GM19238 (cell line): ENCODE data around the gene TBC1D10B.

Experiments
- DNase-seq: peaks from one replicate; pipeline ENCODE4 v3.0.0; 2011; ENCODE audit warnings: low spot score; ENCODE audit not compliant: insufficient read length

The TBC1D10B gene, protein sequence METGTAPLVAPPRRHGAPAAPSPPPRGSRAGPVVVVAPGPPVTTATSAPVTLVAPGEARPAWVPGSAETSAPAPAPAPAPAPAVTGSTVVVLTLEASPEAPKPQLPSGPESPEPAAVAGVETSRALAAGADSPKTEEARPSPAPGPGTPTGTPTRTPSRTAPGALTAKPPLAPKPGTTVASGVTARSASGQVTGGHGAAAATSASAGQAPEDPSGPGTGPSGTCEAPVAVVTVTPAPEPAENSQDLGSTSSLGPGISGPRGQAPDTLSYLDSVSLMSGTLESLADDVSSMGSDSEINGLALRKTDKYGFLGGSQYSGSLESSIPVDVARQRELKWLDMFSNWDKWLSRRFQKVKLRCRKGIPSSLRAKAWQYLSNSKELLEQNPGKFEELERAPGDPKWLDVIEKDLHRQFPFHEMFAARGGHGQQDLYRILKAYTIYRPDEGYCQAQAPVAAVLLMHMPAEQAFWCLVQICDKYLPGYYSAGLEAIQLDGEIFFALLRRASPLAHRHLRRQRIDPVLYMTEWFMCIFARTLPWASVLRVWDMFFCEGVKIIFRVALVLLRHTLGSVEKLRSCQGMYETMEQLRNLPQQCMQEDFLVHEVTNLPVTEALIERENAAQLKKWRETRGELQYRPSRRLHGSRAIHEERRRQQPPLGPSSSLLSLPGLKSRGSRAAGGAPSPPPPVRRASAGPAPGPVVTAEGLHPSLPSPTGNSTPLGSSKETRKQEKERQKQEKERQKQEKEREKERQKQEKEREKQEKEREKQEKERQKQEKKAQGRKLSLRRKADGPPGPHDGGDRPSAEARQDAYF

DNA sequence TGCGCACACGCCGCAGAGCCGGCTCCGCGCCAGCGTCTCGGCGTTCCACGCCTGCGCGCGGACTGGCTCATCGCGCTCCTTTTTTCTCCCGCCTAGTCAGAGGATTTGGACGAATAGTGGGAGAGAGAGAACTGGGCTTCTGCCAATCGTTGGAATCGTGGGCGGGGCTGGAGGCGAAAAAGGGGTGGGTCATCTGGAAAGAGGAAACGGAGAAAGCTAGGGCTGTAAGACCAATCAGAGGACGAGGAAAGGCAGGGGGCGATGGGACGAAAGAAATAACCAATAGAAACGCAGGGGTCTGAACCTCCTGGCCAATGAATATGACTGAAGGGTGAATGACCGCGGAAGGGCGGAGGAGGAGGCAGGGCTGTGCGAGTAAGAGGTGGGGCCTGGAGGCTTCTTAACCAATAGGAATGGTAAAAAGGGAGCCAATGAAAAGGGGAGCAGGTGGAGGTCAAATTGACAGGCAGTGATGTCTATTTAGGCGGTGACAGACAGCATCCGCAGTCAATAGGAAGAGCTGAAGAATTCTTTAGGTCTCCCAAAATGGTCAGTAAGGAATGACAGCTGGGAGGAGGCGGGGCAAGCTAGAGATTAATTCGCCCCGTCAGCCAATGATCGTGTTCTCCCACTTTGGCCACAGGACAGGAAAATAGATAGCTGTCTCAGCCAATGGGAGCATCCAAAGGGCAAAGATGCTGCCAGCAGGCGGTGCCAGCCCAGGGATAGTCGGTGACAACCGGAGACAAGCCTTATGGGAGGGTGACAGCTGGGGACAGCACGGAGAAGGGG is at the start of gene TBC1D10B:
Gene TBC1D10B (minus strand): TSS at position 39 of the 792 bp plus-strand sequence. CDS start 311 bp downstream, outside the sequence.
- peak; percentile 95 for DNase-seq

DNA sequence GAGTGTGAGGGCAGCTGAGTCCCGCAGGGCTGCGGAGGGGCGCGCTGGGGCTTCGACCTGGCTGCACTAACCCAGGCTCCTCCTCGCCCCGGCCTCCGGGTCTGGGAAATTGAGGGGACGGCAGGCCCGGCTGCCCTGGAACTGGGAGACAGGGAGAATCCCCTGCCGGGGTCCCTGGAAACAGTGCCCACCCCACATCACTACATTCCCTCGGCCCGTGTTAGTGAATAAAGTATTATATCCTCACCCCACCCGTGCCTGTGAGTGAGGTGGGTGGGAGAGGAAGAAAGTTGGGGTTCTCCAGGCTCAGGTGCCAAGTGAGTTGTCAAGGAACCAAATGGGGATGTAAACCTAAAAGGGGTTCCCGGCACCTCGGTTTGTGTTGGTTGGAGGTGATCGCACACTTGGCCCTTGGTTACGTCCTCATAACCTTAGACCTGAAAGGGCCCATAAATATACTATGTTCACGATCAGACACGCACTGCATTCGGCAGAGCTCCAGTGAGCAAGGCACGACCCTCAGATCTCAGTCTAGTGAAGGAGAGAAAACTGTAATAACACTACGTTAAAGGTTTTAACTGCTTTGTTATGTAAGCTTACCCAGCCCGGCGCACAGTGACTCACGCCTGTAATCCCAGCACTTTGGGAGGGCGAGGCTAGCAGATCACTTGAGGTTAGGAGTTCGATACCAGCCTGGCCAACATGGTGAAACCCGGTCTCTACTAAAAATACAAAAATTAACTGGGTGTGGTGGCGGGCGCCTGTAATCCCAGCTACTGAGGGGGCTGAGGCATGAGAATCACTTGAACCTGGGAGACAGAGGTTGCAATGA is 48.3 kb upstream of the TBC1D10B start:
- DNase-seq = no peak

DNA sequence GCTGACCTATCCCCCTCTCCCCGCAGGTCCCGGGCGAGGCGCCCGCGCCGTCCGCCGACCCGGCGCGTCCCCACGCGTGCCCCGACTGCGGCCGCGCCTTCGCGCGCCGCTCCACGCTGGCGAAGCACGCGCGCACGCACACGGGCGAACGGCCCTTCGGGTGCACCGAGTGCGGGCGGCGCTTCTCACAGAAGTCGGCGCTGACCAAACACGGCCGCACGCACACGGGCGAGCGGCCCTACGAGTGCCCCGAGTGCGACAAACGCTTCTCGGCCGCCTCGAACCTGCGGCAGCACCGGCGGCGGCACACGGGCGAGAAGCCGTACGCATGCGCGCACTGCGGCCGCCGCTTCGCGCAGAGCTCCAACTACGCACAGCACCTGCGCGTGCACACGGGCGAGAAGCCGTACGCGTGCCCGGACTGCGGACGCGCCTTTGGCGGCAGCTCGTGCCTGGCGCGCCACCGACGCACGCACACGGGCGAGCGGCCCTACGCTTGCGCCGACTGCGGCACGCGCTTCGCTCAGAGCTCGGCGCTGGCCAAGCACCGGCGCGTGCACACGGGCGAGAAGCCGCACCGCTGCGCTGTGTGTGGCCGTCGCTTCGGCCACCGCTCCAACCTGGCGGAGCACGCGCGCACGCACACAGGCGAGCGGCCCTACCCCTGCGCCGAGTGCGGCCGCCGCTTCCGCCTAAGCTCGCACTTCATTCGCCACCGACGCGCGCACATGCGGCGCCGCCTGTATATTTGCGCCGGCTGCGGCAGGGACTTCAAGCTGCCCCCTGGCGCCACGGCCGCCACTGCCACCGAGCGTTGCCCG is 47.4 kb upstream of the TBC1D10B start:
- DNase-seq = peak; percentile 87

DNA sequence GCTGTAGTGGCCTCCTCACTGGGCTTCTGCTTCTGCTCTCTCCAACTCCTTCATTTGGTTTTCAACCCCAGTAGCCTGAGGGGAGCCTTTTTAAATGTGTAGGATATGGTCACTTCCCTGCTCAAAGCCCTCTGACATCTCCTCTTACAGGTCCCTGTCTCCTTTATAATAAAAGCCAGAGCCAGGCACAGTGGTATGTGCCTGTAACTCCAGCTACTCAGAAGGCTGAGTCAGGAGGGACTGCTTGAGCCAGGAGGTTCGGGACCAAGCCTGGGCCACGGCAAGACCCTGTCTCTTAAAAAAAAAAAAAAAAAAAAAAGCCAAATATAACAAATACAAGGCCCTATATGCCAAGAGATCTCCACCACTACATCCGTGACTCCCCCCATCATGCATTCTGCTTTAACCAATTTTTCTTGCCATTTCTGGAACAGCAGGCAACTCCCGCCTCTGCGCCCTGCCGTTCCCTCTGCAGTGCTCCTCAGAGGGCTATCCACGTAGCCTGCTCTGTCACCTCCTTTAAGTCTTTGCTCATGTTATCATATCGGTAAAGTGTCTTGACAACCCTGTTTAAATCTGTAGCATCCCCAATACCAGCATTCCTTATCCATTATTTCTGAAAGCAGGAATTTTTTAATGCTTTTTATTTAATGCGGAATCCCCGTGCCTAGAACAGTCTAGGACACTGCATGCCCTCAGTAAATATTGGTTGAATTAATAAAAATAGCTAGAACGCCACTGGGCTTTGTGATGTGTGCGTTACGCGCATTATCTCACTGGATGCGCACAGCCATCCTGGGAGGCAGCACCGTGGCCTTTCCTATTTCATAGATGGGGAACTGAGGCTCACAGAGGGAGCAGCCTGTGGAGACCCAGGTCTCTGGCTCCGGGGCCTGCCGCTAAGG is 46.6 kb upstream of the TBC1D10B start:
- no peak for DNase-seq

DNA sequence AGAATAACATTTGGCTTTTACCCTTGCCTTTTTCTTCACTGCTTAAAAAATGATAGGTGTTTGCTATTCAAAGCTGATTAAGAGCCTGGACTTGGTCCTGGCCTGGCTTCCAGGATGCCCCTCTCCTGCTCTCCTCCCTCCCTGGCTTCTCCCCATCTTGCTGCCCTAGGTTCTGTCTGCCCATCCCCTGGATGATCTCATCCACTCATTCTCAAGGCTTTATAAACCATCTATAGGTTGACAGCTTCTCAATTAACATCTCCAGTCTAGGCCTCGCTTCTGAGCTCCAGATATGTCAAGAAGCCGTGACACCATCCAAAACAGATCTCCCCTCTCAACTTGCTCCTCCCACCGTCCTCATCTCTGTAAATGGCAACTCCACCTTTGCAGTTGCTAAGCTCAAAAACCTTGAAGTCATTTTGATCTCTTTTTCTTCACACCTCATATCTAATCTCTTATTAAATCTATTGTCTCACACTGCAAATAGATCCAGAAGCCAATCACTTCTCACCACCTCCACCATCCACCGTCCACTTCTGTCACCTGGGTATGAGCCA is 45.8 kb upstream of the TBC1D10B start:
- DNase-seq = no peak

DNA sequence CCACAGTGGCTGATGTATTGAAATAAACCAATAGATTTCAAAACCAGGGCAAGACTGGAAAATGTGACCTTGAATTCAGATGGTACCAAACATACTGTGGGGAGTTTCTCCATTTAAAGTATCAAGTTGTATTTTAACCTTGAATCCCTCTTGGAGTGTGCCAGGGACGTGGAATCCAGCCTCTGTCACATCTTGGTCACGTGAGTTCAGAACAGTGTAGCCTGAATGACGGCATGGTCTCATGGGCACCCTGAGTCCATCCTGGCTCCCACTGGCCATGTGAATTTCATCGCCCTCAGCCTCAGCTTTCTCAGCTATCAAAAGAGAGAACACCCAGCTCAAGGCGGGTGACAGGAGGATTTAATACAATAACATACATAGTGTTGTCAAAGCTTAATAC is 43.9 kb upstream of the TBC1D10B start:
- DNase-seq = no peak

DNA sequence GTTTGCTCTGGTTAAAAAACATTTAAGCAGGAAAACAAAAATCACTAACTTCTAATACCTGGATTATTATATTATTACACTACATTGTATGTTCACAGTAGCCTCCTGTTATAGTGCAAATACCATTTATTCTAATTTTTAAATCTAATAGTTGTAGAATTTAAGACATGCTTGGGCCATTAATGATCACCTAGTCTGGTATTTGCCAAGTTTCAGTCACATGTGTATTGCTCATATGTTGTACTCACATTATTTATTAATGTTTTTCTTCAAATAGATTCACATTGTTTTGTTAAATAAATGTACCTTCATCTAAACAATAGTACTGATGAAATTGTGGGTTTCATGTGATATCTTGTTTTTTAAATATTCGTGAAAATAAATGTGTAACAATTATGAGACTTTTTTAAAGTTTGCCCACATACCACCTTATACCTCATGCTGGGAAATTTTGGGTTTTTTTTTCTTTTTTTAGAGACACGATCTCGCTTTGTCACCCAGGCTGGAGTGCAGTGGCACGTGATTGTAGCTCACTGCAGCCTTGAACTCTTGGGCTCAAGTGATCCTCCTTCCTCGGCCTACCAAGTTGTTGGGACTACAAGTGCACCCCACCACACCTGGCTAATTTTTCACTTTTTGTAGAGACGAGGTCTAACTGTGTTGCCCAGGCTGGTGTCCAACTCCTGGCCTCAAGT is 43.0 kb upstream of the TBC1D10B start:
- DNase-seq = no peak

DNA sequence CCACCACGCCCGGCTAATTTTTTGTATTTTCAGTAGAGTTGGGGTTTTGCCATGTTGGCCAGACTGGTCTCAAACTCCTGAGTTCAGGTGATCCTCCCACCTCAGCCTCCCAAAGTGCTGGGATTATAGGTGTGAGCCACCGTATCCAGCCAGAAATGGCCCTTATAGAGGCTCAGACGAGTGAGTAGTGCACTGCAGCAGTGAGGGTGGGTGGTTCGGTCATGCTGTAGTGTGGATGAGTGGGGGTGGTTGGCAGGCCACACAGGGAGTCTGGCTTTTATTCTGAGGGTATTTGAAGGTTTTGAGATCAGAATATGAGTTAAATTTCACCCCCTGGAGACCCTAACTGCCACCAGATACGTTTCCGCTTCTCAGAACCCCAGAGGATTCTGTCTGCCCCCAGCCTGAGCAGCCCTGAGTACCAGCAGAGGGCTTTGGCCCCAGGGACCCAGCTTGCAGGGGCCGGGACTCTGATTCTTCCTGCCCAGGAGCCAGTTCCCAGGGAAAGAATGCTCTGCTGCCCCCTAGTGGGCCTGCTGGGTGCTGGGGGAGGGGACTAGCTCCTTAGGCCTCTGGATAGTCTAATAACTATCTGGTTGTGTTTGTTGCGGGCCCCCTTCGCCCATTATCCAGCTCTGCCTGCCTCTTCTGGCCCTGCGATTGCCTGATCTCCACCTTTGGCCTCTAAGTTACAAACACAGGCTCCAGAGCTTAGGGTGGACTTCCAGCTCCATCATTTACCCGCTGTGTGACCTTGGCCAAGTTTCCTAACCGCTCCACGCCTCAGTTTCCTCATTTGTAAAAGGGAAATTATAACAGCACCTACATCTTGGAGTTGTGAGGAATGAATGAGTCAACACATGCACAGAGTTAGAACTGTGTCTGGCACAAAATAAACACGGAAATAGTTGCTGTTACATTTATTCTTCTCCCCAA is 39.1 kb upstream of the TBC1D10B start:
- DNase-seq = peak; percentile 88

DNA sequence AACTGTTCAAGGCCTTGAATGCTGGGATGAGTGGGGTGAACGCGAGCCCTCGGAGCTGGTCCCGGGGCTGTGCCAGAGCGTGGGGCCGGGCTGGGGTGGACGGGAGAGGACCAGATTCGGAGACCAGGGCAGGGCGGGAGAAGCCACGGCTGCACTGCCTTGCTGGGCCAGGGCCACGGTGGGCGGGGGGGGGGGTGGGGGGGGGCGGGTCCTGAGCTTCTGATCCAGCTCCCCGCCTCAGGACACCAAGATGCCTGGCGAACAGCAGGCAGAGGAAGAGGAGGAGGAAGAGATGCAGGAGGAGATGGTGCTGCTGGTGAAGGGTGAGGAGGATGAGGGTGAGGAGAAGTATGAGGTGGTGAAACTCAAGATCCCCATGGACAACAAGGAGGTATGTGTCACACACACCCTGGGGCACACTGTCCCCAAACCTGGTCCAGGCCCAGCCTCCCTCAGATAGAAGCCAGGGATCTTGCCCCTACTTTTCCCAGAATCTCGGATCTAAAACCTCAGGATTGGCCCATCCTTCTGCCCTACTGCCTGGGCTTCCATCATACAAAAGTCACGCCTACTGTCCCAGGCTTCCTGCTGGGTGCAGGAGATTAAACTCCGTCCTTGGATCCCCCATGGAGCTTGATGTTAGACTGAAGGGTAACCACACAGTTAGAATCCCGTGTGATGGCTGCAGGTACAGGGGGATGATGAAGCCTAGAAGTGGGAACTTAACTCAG is 37.7 kb upstream of the TBC1D10B start:
- no peak for DNase-seq

DNA sequence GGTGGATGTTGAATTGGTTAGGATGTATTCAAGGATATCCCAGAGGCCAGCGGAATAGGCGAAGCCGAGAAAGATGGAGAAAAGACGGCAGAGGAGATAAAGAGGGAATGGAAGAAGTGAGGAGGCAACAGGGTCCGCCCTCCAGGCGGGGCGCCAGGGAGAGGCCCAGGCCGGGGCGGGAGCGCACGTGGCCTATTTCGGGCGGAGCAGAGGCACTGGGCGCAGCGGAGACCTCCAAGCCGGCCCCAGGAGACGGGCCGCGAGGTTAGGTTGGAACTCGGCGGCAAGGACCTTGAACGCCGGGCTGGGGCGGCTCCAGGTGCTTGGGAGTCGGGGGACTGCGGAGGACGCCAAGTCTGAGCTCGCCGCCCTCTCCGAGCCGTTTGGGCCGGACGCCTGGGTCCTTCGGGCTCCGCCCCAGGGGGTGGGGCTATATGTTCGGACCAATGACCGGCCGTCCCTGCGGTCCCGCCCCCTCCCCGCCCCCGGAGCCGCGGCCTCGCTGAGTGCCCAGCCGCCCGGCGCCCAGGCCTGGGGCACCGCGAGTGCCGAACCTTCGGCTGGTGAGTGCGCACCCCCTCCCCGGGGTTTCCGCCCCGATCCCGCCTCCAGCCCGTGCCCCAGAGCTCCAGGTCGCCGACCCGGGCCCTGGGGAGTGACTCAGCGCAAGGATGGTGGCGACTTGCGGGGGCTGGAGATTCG is 37.0 kb upstream of the TBC1D10B start, which contains the start of gene ZNF771:
Gene ZNF771 (plus strand): TSS at position 505 of the 702 bp plus-strand sequence. CDS start 448 bp downstream, outside the sequence.
- peak; percentile 85 for DNase-seq

DNA sequence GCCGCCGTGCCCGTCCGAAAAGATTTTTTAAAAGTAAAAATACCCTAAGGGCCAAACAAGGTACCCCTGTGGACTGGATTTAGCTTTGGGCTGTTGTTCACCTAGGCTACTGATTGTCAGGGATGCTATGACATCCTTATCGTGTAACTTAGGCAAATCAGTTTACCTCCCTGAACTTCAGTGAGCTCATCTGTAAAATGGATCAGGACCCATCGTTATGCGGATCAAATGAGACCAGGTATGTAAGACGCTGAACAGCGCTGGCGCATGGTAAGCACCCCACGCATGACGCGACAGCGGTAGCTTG is 36.5 kb upstream of the TBC1D10B start:
- DNase-seq = no peak

DNA sequence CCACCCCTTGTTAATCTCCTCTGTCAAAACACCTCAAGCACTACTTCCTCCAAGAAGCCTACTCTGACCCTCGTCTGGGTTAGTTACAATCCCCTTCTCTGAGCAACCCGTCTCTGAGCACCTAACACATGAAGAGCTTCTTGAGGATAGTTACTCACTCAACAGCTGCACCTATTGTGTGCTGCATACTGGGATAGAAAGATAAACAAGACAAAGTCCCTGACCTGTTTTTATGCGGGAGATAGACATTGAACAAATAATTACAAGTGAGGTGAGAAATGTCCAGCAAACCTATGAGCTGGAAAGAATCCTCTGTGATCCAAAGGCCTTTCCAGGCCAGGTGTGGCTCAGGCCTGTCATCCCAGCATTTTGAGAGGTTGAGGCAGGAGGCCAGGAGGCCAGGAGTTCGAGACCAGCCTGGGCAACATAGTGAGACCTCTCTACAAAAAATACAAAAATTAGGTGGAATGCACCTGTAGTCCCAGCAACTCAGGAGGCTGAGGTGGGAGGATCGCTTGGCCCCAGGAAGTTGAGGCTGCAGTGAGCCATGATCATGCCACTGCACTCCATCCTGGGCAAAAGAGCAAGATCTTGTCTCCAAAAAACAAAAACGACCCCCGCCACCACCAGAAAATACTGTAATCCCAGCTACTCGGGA is 31.6 kb upstream of the TBC1D10B start:
- DNase-seq = no peak

DNA sequence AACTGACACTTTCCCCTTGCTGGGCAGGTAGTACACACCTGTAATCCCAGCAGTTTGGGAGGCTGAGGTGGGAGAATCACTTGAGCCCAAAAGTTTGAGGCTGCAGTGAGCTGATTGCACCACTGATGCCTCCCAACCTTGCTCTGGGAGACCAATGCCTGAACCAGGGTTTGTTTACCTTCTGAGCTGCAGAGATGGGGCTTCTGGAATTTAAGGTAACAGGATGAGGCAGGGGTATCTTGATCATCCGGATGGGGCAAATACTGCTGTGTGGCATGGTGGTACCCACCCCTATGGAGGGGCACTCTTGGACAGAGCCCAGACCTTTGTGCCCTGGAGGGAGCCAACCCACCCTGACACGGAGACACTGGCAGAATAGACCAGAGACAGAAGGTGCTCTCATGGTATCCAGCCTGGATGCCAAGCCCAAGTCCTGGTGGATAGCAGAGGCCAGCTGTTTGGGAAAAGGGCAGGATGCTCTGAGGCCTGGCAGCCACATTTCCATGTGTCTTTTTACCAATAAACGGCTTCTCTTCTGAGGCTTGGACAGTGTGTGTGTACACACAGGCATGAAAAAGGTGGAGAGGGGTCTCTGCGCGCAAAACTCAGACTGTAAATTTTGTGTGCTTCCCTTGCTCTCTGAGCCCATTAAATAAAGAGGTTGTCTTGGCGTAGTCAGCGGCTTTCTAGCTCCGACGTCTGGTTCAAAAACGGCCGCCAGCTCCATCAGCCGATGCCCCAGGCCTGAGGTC is 29.3 kb upstream of the TBC1D10B start:
- DNase-seq = no peak

DNA sequence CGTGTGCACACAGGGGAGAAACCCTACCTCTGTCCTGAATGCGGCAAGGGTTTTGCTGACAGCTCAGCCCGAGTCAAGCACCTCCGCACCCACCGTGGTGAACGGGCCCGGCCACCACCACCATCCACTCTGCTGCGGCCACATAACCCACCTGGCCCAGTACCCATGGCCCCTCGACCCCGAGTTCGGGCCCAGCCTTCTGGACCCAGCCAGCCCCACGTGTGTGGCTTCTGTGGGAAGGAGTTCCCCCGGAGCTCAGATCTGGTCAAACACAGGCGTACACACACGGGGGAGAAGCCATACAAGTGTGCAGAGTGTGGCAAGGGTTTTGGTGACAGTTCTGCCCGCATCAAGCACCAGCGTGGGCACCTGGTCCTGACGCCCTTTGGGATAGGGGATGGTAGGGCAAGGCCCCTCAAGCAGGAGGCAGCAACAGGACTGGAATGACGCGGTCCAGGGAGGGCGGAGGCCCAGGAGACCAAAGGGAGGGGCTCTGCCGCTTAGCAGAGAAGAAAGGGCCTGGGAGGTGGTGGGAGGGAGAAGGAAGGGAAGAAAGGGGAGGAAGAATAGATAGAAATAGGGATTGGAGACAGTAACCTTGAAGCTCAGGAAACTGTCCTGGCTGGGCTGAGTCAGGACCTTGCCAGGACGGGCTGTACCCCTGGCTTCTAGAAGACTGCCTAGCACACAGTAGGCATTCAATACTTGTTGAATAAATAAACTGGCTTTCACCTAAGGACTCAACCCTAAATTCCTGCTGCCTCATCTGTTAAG is 28.6 kb upstream of the TBC1D10B start:
- DNase-seq = no peak
